AG08395 (cell line): ENCODE measurements around the gene RFX5.
A peak's percentile ranks its signal among the peaks of the same experiment; 100 is the strongest.
"Not testable (repeated sequence)": the region's sequence is repeated elsewhere in the genome, so short reads cannot be mapped to it uniquely, and the experiment has no call there.

Experiments
- DNase-seq: peaks from one replicate; pipeline ENCODE4 v3.0.0; 2012; ENCODE audit warnings: mixed read lengths, low spot score

Gene RFX5

GRCh38 chr1:151346769-151347522 is at the start of gene RFX5:
TSS of gene RFX5 (minus strand) at chr1:151347252. CDS start at chr1:151346320, 932 bp downstream.
- peak; percentile 98 for DNase-seq

DNA sequence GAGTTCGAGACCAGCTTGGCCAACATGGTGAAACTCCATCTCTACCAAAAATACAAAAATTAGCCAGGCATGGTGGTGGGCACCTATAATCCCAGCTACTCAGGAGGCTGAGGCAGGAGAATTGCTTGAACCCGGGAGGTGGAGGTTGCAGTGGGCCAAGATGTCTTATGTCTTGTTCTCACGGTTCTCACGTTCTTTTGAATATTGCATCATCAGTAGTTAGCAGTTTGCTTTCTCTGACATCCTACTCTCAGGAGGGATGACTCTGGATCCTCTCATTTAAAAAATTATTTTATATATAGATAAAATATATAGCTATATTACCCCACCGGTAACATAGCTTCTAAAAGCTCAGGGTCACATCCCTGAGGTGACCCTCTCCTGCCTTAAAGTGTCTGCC is 49.2 kb upstream of the RFX5 start:
- not testable (repeated sequence) for DNase-seq

DNA sequence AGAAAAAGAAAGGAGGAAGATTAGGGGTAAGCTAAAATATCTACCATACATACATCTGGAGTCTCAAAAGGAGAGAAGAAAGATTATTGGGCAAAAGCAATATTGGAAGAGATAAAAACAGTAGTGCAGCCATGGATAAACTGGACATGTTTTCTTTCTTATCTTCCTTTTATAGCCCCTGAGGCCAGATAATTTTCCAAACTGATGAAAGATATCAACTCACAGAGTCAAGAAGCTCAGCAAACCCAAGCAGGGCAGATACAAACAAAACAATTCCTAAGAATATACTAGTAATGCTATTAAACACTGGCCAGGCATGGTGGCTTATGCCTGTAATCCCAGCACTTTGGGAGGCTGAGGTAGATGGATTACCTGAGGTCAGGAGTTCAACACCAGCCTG is 46.5 kb upstream of the RFX5 start:
- no peak for DNase-seq

GRCh38 chr1:151391079-151391563 is 44.1 kb upstream of the RFX5 start:
- DNase-seq, result no peak

DNA sequence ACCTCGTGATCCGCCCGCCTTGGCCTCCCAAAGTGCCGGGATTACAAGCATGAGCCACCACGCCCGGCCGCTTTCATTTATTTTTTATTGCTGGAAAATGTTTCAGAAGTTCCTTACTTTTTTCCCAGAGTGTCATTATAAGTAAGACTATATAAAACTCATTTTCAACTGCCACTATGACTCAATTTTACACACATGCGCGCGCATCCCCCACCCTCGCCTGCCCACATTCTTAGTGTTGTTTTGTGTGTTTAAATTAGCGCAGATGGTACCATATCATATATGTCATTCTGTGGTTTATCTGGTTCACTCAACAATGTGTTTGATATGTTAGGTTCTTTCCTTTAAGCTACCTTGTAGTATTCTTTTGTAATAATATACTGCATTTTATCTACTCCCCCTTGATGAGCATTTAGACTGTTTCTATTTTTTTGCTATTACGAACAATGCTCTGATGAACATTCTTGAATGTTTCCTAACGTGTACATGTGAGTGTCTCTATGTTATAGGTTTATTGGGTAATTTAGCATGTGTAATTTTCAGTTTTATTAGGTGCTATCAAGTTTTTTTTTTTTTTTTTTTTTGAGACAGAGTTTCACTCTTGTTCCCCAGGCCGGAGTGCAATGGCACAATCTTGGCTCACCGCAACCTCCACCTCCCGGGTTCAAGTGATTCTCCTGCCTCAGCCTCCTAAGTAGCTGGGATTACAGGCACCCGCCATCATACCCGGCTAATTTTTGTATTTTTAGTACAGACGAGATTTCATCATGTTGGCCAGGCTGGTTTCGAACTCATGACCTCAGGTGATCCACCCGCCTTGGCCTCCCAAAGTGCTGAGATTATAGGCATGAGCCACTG is 43.4 kb upstream of the RFX5 start:
- not testable (repeated sequence) for DNase-seq

GRCh38 chr1:151386002-151386401 is 39.0 kb upstream of the RFX5 start:
- no peak for DNase-seq

GRCh38 chr1:151384584-151384983 is 37.5 kb upstream of the RFX5 start:
- no peak for DNase-seq

GRCh38 chr1:151377150-151377884 is 30.3 kb upstream of the RFX5 start:
- DNase-seq, result no peak

GRCh38 chr1:151373196-151373595 is 26.1 kb upstream of the RFX5 start:
- DNase-seq, result no peak

DNA sequence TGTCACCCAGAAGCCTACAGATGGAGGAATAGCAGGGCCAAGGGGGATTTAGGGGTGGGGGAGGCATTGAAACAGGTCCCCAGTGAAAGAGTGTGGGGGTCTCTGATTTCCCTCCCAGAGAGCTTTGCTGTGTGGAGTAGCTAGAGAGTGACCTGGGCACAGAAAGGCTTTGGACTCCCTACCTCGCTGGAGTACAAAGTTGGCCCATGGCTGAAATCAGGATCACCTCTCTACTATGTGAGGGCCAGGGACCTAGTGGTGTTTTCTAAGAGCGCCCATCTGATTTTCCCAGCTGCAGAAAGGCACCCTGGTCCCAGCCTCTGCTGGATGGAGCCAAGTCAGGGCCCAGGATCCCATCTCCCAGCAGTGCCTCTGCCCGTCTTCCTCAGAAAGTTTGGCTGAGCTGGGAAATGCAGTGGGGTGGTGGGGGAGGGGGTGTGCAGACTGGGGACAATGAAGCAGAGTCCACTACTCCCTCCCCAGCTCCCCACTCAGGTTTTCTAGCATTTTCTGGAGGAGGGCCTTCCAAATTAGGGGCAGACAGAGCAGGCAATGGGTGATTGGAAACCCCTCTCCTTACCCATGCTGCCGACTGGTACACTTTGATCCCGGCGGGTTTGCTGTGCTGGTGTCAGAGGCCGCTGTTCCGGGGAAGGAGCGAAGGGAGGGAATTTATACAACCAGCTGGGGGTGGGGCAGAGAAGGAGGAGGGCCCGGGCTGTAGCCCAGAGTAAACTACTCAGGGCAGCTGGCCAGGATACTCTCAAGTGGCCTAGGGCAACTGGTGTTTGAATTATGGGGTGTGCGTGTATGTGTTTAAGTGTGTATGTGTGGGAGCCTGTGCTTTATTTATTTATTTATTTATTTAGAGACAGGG is 25.2 kb upstream of the RFX5 start, which contains the start of gene SELENBP1:
Gene SELENBP1, minus strand, starts transcription at position 648 of the 877 bp plus-strand sequence. Its CDS starts 64 bp downstream, at position 584.
- DNase-seq, result peak; percentile 80

- peak; percentile 67 for DNase-seq
Observed at GRCh38 chr1:151371370-151372057, 24.5 kb upstream of the RFX5 start.

- no peak for DNase-seq
Observed at GRCh38 chr1:151370211-151370911, 23.3 kb upstream of the RFX5 start.

GRCh38 chr1:151369621-151370048 is 22.6 kb upstream of the RFX5 start:
- DNase-seq, result no peak

GRCh38 chr1:151369302-151369610 is 22.2 kb upstream of the RFX5 start:
- DNase-seq, result no peak

DNA sequence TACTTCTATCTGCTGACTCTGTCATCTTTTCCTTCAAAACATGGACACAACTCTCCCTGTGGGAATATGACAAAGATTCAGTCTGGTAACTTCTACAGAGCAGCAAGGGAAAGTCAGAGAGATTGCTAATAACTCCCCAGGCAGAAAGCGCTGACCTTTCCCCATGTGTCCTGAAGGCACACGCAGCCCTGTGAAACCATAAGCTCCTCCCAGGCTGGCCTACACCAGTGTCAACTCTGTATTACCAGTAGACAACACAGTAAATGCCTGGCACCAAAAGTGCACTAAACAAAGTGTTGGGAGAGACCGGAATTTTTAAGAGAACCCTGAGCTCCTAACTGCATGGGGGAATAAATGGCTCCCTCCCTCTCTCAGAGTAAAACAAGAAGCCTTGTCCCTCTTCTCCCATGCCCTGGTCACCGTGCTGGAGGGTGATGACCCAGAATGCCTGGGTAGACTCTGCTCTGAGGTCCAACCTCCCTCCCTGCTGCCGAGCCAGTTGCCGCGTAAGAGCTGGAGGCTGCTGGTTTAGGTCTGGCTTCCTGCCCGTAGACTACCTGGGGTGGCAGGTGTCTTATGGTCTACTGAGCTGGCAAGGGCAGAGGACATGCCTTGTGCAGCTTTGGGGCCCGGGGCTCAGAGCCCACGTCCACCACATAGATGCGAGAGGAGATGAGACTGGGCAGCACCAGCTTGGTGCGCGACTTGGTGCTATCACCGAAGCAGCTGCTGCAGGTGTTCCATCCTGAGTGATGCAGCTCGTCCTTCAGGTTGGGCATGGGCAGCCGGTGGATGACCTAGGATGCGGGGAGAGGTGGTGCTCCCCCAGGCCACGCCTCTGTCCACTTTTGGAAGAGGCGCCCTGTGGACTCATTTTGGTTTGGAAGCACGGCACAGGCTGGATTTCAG is 21.6 kb upstream of the RFX5 start:
- DNase-seq, result no peak

DNA sequence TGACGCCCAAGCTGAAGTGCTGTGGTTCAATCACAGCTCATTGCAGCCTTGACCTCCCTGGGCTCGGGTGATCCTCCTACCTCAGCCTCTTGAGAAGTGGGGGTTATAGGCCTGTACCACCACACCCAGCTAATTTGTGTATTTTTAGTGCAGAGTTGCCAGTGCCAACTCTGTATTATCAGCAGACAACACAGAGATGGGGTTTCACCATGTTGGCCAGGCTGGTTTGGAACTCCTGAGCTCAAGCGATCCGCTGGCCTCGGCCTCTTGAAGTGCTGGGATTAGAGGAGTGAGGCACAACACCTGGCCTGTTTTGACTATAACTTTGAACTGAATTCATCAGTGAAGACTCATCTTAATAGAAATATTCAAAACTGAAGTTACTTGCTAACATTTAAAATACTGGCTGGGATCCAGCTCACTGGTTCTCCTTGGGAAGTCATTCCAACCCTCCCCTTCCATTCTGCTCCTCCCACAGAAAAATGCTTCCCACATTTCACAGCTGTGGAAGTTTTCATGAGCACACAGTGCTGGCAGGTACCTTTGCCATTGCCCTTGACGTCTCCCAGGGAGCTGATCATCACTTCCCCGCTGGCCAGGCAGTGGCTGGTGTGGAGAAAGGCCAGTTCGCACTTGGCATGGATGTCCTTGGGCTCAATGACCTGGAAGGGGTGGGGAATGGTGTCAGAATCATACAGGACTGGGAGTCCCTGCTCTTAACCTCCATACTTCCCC is 20.8 kb upstream of the RFX5 start:
- no peak for DNase-seq

DNA sequence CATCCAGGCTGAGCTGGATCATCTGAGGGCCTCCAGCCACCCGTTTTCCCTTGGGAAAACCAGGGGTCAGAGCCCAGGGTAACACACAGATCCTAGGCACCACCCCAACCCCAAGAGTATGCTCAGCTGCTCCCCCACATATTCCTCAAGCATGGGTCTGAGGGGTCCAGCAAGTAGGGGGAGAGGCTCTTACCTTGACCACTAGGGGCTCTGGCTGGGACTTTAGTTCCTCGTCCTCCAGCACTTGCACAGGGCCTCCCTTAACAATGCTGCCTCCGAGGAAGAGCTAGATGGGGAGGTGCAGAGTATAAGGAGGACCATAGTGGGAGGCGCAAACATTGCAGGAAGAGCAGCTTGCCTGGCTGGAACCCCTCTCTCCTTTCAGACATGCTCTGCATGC is 17.9 kb upstream of the RFX5 start:
- no peak for DNase-seq
